Measurements from ENCODE around the gene ADORA2B. TPM values are rescaled to one million over a fixed set of nuclear protein-coding genes. Genes with fewer than 3 reads are reported as not detected.
"Not testable (repeated sequence)": the region's sequence is repeated elsewhere in the genome, so short reads cannot be mapped to it uniquely, and the experiment has no call there.

Gene ADORA2B
- total RNA-seq, 2 experiments from 2014 or later: 4.1 to 4.2 TPM

- Mint-ChIP-seq H3K4me3 (no peak overlapping the region), H3K9me3 (no peaks in the 10 kb centered on the region), H3K27ac (no peak overlapping the region), H3K4me1 (peaks cover 4% of the 10 kb centered on the region), H3K27me3 (peaks cover 30% of the 10 kb centered on the region), H3K36me3 (no peaks in the 10 kb centered on the region)
- DNase-seq: no peak
- POLR2A ChIA-PET: no interaction called here
- no peak for ATAC-seq (ENCODE audit: low read depth)
Observed at GRCh38 chr17:15930426-15930825, 14.5 kb upstream of the ADORA2B start.

GRCh38 chr17:15931394-15931793, 13.5 kb upstream of the ADORA2B start:
- H3K9me3 Mint-ChIP-seq: no peaks in the 10 kb centered on the region
- peaks cover 4% of the 10 kb centered on the region for H3K4me1 Mint-ChIP-seq
- DNase-seq (no peak), ATAC-seq (ENCODE audit: low read depth) (no peak)
- no peak overlapping the region for H3K27ac Mint-ChIP-seq
- H3K27me3 Mint-ChIP-seq: peaks cover 34% of the 10 kb centered on the region
- H3K36me3 Mint-ChIP-seq: no peaks in the 10 kb centered on the region
- POLR2A ChIA-PET: no interaction called here
- no peak overlapping the region for H3K4me3 Mint-ChIP-seq

DNA sequence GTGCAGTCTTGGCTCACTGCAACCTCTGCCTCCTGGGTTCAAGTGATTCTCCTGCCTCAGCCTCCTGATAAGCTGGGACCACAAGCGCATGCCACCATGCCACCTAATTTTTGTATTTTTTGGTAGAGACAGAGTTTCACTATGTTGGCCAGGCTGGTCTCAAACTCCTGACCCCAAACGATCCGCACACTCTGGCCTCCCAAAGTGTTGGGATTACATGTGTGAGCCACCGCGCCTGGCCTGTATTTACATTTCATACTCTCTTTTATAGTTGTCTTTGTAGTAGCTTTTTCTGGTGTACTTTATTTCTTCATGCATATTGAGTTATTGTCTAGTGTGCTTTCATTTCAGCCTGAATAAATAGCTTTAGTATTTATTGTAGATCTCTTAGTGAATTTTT, 10.1 kb upstream of the ADORA2B start:
- DNase-seq (no peak), ATAC-seq (ENCODE audit: low read depth) (no peak)
- peaks cover 23% of the 10 kb centered on the region for H3K27me3 Mint-ChIP-seq
- H3K9me3 Mint-ChIP-seq: no peaks in the 10 kb centered on the region
- no peak overlapping the region for H3K27ac Mint-ChIP-seq
- POLR2A ChIA-PET: no interaction called here
- H3K36me3 Mint-ChIP-seq: peaks cover 3% of the 10 kb centered on the region
- H3K4me1 Mint-ChIP-seq: no peaks in the 10 kb centered on the region
- no peak overlapping the region for H3K4me3 Mint-ChIP-seq

DNA sequence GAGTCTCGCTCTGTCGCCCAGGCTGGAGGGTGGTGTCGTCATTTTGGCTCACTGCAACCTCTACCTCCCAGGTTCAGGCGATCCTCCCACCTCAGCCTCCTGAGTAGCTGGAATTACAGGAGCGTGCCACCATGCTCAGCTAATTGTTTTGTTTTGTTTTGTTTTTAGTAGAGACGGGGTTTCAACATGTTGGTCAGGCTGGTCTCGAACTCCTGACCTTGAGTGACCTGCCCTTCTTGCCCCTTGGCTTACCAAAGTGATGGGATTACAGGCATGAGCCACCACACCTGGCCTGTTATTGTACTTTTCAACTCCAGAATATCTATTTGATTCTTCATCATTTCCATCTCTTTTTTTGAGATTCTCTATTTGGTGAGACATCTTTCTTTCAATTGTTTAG, 9.0 kb upstream of the ADORA2B start:
- H3K27ac Mint-ChIP-seq: no peak overlapping the region
- H3K4me1 Mint-ChIP-seq: no peaks in the 10 kb centered on the region
- H3K9me3 Mint-ChIP-seq: no peaks in the 10 kb centered on the region
- peaks cover 3% of the 10 kb centered on the region for H3K36me3 Mint-ChIP-seq
- peaks cover 23% of the 10 kb centered on the region for H3K27me3 Mint-ChIP-seq
- ATAC-seq (ENCODE audit: low read depth): no peak
- DNase-seq: no peak
- no peak overlapping the region for H3K4me3 Mint-ChIP-seq
- POLR2A ChIA-PET: no interaction called here

- H3K4me3 Mint-ChIP-seq; H3K27ac Mint-ChIP-seq; ATAC-seq (ENCODE audit: low read depth); POLR2A ChIA-PET; H3K4me1 Mint-ChIP-seq; DNase-seq; H3K9me3 Mint-ChIP-seq; H3K36me3 Mint-ChIP-seq: not testable (repeated sequence)
- peaks cover 23% of the 10 kb centered on the region for H3K27me3 Mint-ChIP-seq
Observed at GRCh38 chr17:15936481-15936880, 8.4 kb upstream of the ADORA2B start.

DNA sequence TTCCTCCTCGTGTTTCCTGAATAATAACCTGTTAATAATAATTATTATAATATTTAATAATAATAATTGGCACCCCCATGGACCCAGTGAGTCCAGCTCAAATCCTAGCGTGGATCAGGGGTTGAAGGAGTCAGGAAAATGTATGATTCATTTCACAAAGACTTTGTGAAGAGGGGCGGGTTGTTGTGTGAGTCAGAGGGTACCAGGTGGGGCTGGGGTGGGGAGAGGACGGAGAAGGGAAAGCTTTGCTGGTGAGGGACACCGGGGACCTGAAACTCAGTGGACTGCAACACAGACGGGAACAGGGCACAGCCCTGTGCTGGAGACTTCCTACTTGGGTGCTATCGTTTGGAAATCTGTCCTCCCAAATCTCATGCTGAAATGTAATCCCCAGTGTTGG, 3.1 kb upstream of the ADORA2B start:
- DNase-seq (no peak), ATAC-seq (ENCODE audit: low read depth) (no peak)
- H3K4me1 Mint-ChIP-seq: peaks cover 10% of the 10 kb centered on the region
- H3K27ac Mint-ChIP-seq: no peak overlapping the region
- POLR2A ChIA-PET: interaction anchor here (0.7 kb wide), 1 partner anchor 60 kb away, joined by 3 read pairs; no protein-coding TSS in a partner anchor
- no peaks in the 10 kb centered on the region for H3K9me3 Mint-ChIP-seq
- H3K4me3 Mint-ChIP-seq: no peak overlapping the region
- peaks cover 15% of the 10 kb centered on the region for H3K27me3 Mint-ChIP-seq
- H3K36me3 Mint-ChIP-seq: peaks cover 3% of the 10 kb centered on the region

- Mint-ChIP-seq H3K4me3 (no peak overlapping the region), H3K9me3 (no peaks in the 10 kb centered on the region), H3K36me3 (peaks cover 2% of the 10 kb centered on the region), H3K27me3 (peaks cover 15% of the 10 kb centered on the region), H3K27ac (no peak overlapping the region), H3K4me1 (peaks cover 11% of the 10 kb centered on the region)
- DNase-seq (no peak), ATAC-seq (ENCODE audit: low read depth) (no peak)
- POLR2A ChIA-PET: no interaction called here
Observed at GRCh38 chr17:15942207-15942833, 2.6 kb upstream of the ADORA2B start.

GRCh38 chr17:15943971-15944758, 765 bp upstream of the ADORA2B start:
- Mint-ChIP-seq H3K27ac (peak overlapping the region; percentile 78), H3K4me1 (peaks cover 11% of the 10 kb centered on the region), H3K4me3 (peak overlapping the region; percentile 81), H3K9me3 (no peaks in the 10 kb centered on the region), H3K27me3 (peaks cover 12% of the 10 kb centered on the region), H3K36me3 (no peaks in the 10 kb centered on the region)
- ATAC-seq (ENCODE audit: low read depth) (no peak), DNase-seq (no peak)
- POLR2A ChIA-PET: interaction anchor here (0.9 to 3.5 kb wide), 4 partner anchors 15 to 111 kb away, joined by 3 to 37 read pairs (median 8); partner anchors contain the start of genes TTC19 and ZSWIM7

DNA sequence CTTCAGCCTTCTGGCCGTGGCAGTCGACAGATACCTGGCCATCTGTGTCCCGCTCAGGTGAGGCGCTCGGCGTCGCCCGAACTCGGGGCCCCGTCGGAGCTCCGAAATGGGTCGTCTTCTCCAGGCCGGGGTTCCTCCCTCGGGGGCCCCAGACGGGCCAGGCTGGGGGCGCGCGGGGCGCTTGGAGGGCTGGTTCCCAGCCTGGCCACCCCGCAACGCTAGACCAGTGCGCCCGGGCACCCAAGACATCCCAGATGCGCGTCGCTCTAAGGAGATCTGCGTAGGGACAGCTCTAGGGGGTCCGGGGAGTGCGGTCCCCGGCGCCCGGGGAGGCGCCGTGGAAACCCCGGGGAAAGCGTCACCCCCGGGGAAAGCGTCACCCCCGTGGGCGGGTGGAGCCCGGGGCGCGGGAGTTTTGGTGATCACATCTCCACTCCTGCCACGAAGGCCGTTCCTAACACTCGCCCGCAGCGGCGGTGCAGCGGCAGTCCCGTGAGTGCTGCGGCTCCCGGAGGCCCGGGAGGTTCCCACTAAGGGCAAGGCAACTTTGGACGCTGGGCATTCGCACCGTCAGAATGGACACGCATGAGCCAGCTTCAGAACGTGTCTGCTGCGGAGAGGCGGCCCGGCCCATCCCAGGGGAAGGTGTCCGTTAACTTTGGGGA, 729 bp downstream of the ADORA2B start:
- H3K36me3 Mint-ChIP-seq: peaks cover 5% of the 10 kb centered on the region
- no peaks in the 10 kb centered on the region for H3K9me3 Mint-ChIP-seq
- peaks cover 11% of the 10 kb centered on the region for H3K4me1 Mint-ChIP-seq
- peak overlapping the region; percentile 83 for H3K27ac Mint-ChIP-seq
- peak; percentile 2 for ATAC-seq (ENCODE audit: low read depth)
- POLR2A ChIA-PET: interaction anchor here (0.6 to 3.5 kb wide), 6 partner anchors 13 to 1445 kb away, joined by 3 to 37 read pairs (median 4); partner anchors contain the start of genes NCOR1, TTC19 and ZSWIM7
- peaks cover 12% of the 10 kb centered on the region for H3K27me3 Mint-ChIP-seq
- DNase-seq: no peak
- peak overlapping the region; percentile 82 for H3K4me3 Mint-ChIP-seq

DNA sequence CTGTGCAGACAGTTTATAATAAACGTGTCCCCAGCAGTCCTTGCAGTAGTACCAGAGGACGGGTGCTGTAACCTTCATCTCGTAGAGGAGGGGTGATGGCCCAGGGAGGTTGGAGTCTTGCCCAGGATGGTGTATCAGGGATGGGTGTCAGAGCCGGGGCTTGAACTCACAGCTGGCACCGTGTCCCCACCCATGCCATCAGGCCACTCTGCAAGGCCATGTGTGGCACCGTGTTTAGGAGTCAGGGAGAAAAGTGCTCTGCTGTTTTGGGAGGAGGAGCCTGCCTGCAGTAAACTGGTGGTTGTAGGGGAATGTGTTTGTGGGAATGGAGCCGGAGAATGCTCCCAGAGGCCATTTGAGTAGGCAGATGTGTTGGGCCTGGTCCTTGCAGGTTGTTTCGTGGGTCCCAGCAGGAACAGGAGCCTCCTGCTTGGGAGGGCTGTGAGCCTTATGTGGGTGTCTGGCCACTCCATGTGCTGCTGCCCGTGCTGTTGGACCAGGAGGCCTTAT, 1.7 kb downstream of the ADORA2B start:
- peaks cover 11% of the 10 kb centered on the region for H3K4me1 Mint-ChIP-seq
- POLR2A ChIA-PET: interaction anchor here (0.7 to 3.5 kb wide), 3 partner anchors 12 to 1446 kb away, joined by 3 to 37 read pairs (median 14); partner anchors contain the start of genes TTC19 and ZSWIM7

GRCh38 chr17:15947271-15947670, 2.3 kb downstream of the ADORA2B start:
- peak overlapping the region; percentile 1 for H3K27ac Mint-ChIP-seq
- peaks cover 11% of the 10 kb centered on the region for H3K4me1 Mint-ChIP-seq
- POLR2A ChIA-PET: no interaction called here
- H3K9me3 Mint-ChIP-seq: no peaks in the 10 kb centered on the region
- peaks cover 12% of the 10 kb centered on the region for H3K27me3 Mint-ChIP-seq
- no peak overlapping the region for H3K4me3 Mint-ChIP-seq
- peaks cover 5% of the 10 kb centered on the region for H3K36me3 Mint-ChIP-seq
- DNase-seq: no peak
- ATAC-seq (ENCODE audit: low read depth): no peak

More for the DNA sequence above, 1.7 kb downstream of the ADORA2B start:
- peaks cover 12% of the 10 kb centered on the region for H3K27me3 Mint-ChIP-seq
- H3K4me3 Mint-ChIP-seq: peak overlapping the region; percentile 82
- peaks cover 5% of the 10 kb centered on the region for H3K36me3 Mint-ChIP-seq
- no peaks in the 10 kb centered on the region for H3K9me3 Mint-ChIP-seq
- no peak overlapping the region for H3K27ac Mint-ChIP-seq
- DNase-seq (no peak), ATAC-seq (ENCODE audit: low read depth) (no peak)

DNA sequence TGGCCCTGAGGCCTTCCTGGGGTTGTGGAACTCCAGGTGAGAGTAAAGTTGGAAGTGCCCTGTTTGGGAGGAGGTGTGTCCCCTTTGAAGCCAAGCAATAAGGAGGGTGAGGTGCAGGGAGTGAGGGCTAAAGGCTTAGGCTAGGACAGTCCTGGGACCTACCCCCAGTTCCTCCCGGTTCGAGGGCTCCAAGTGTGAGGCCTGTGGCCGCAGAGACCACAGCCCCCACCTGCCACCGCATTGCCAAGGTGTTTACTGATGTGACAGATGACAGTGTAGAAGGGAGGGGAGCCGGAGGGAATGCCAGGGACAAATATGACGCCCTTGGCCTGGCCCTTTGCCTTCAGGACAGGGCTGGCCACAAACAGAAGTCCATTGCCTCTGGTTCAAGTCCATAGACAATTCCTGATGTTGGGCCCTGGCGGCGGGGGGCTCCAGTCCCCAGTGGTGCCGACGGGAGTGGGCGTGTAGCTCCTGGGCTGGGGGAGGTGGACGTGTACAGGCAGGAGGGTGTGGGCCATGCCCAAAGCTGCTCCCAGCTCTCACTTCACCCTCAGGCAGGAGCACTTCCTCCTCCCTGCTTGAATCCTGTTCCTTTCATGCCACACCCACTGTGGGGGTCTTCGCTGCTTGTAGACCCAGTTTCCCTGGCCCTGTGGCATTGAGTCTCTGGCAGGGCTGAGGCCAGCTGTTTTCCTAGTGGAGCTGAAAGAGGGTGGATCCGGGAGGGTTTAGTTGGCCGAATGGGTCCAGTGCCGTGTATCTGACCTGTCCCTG, 3.2 kb downstream of the ADORA2B start:
- peaks cover 11% of the 10 kb centered on the region for H3K4me1 Mint-ChIP-seq
- H3K4me3 Mint-ChIP-seq: no peak overlapping the region
- no peaks in the 10 kb centered on the region for H3K9me3 Mint-ChIP-seq
- H3K36me3 Mint-ChIP-seq: peaks cover 5% of the 10 kb centered on the region
- H3K27ac Mint-ChIP-seq: no peak overlapping the region
- ATAC-seq (ENCODE audit: low read depth) (no peak), DNase-seq (no peak)
- POLR2A ChIA-PET: no interaction called here
- peaks cover 12% of the 10 kb centered on the region for H3K27me3 Mint-ChIP-seq
